Heart right ventricle (tissue), 16 donors: ENCODE results near the gene TUBA8. TPM values are rescaled to one million over a fixed set of nuclear protein-coding genes. Genes with fewer than 3 reads are reported as not detected.
A peak's percentile ranks its signal among the peaks of the same experiment; 100 is the strongest.

Experiments
- ATAC-seq, 8 donors: fragments of 200-7000 bp; cut with Tn5 transposase; one replicate each; pipeline ENCODE4 v1.9.1; 2020; ENCODE audit warnings: mild to moderate bottlenecking in 8 of 8, moderate library complexity in 8 of 8, moderate number of reproducible peaks in 1 of 8
- DNase-seq, 2 donors: peaks; one replicate each; pipeline ENCODE4 v3.0.0-alpha.2; 2020
- H3K27ac ChIP-seq, 10 donors: fragments of 200-600 bp; sonication (generic) in 2 of 10; one replicate each; pipeline versions ENCODE4 v1.5.0 to v1.8.0; 2020 to 2022; ENCODE audit warnings: mild to moderate bottlenecking in 3 of 10
- H3K27me3 ChIP-seq, 7 donors: fragments of 200-600 bp; one replicate each; pipeline ENCODE4 v1.8.0; 2021 to 2022; ENCODE audit warnings: mild to moderate bottlenecking in 2 of 7
- H3K36me3 ChIP-seq, 9 donors: fragments of 200-600 bp; sonication (generic) in 1 of 9; one replicate each; pipeline versions ENCODE4 v1.5.0 to v1.8.0; 2020 to 2022; ENCODE audit warnings: mild to moderate bottlenecking in 2 of 9
- H3K4me1 ChIP-seq, 9 donors: fragments of 200-600 bp; sonication (generic) in 1 of 9; one replicate each; pipeline versions ENCODE4 v1.5.0 to v1.8.0; 2020 to 2022; ENCODE audit warnings: mild to moderate bottlenecking in 4 of 9
- H3K4me3 ChIP-seq, 10 donors: fragments of 200-600 bp; sonication (generic) in 2 of 10; one replicate each; pipeline versions ENCODE4 v1.5.0 to v1.8.0; 2020 to 2022; ENCODE audit warnings: mild to moderate bottlenecking in 7 of 10, moderate library complexity in 2 of 10
- H3K9me3 ChIP-seq, 11 donors: fragments of 200-600 bp in 10 of 11; sonication (generic) in 2 of 11; one replicate each; pipeline versions ENCODE4 v1.5.0 to v1.8.0; 2013 to 2022; ENCODE audit warnings: mild to moderate bottlenecking in 2 of 11, control low read depth in 1 of 11, moderate library complexity in 1 of 11
- CTCF ChIP-seq, 9 donors: fragments of 200-600 bp; sonication (generic) in 2 of 9; IDR thresholded peaks; one replicate each; pipeline versions ENCODE4 v1.5.0 to v1.8.0; 2021 to 2022; ENCODE audit warnings: antibody characterized with exemption in 9 of 9, mild to moderate bottlenecking in 5 of 9, moderate library complexity in 1 of 9
- WGBS, 2 donors: extraction: QIAGEN DNeasy Blood & Tissue Kit; methylation state at CpG; one replicate each; pipeline ENCODE4 v1.1.7; 2013; ENCODE audit warnings: inconsistent platforms in 1 of 2; 5-methylcytosine and 5-hydroxymethylcytosine counted together
- intact Hi-C, 10 donors: fragments of 100-400 bp; cut with DNase I; formaldehyde crosslinking; loops; one replicate each; pipeline versions ENCODE4 v1.11.1 to v1.14.2; 2022
- polyA plus RNA-seq, 2 donors: library from polyadenylated mRNA; stranded (reverse); fragments of 200-250 nt; gene quantifications; one replicate each; pipeline ENCODE4 v1.2.3, GENCODE V29; 2013
- total RNA-seq, 10 donors: library from RNA; stranded (reverse); fragmentation: NEBNext Ultra II Directional in 3 of 10; extraction: Animal tissue kit (Norgen Biotek cat#: 25700) in 3 of 10; gene quantifications; one replicate each; pipeline versions ENCODE4 v1.2.1 to v1.2.4, GENCODE V29; 2021 to 2023
- donor health status: Arrhythmogenic right ventricular cardiomyopathy.
- donor health status: ischemic (EF 13 %, LVEDD 7.1; RV severe dilation, severe dysfunction).
- donor health status: healthy with polysubstance abuse.
- donor health status: DM: no; HTN: yes; CAD: no.
- donor health status: DM: no; HTN: no; CAD: no.
- donor health status: ischemic (EF 25% LVEDD 6.9; RV normal size, moderate dysfunction).
- donor health status: ischemic (EF 25% LVEDD 5.7; RV mildly dilated, moderate dysfunction).
- donor health status: healthy.
- donor health status: DM: yes; HTN: yes; CAD: no.
- donor health status: Ischemic cardiomyopathy.
- donor health status: ischemic (EF 35%, LVEDD 5.7; RV mildly dilated, moderate dysfunction).
- donor health status: nonischemic (EF 11% LVEDD 7.7; RV severe dilation, severe dysfunction).
- donor health status: DM: yes; HTN: yes; CAD: no.
- donor health status: PGD.
- donor health status: ischemic (EF 29% LVEDD 5.4; RV normal size, mild dysfunction).
- donor health status: nonischemic (EF 23%, LVEDD 6.1; RV moderate dilation, normal function).

TUBA8 gene
- total and polyA plus RNA-seq, 12 donors = 44.9 to 183 (median 109) TPM

- Histone ChIP-seq H3K27me3 (peaks cover 0 to 50% (median 5%) of the 10 kb centered on the region in 7 donors), H3K4me3 (no peak overlapping the region), H3K9me3 (no peaks in the 10 kb centered on the region), H3K4me1 (peaks cover 4 to 38% (median 21%) of the 10 kb centered on the region in 9 donors), H3K27ac (no peak overlapping the region), H3K36me3 (no peaks in the 10 kb centered on the region)
- DNase-seq (no peak), ATAC-seq (no peak)
- 90 to 95% methylated on average over 3 of the region's 3 CpGs for WGBS, 2 donors
- no peak for TF ChIP-seq CTCF (IDR thresholded peaks at IDR 0.05)
- intact Hi-C loops = no loop called here
Observed at GRCh38 chr22:18108187-18108586, 2.4 kb upstream of the TUBA8 start.

GRCh38 chr22:18109410-18110193 lies 1.0 kb upstream of the TUBA8 start:
- H3K4me1 ChIP-seq = peaks cover 4 to 49% (median 31%) of the 10 kb centered on the region in 9 donors
- DNase-seq (no peak), ATAC-seq (peak in 1 of 8 donors; percentile 4)
- no peak for TF ChIP-seq CTCF (IDR thresholded peaks at IDR 0.05)
- H3K9me3 ChIP-seq = no peaks in the 10 kb centered on the region
- H3K27me3 ChIP-seq = peaks cover 0 to 62% (median 5%) of the 10 kb centered on the region in 7 donors
- 57 to 59% methylated on average over 14 of the region's 14 CpGs for WGBS, 2 donors
- peak overlapping the region in 9 of 10 donors; percentile 76 to 94 (median 90) for H3K27ac ChIP-seq
- intact Hi-C loops = loop anchor here in 1 of 10 donors (2.0 kb wide), 1 partner anchor 17 kb away; no protein-coding TSS in a partner anchor
- peak overlapping the region in 6 of 10 donors; percentile 42 to 64 (median 58) for H3K4me3 ChIP-seq
- no peaks in the 10 kb centered on the region for H3K36me3 ChIP-seq

- Histone ChIP-seq H3K4me3 (peak overlapping the region; percentile 39 to 64 (median 56)), H3K9me3 (no peaks in the 10 kb centered on the region), H3K36me3 (no peaks in the 10 kb centered on the region), H3K27ac (peak overlapping the region; percentile 76 to 94 (median 90)), H3K27me3 (peaks cover 0 to 68% (median 5%) of the 10 kb centered on the region in 7 donors), H3K4me1 (peaks cover 4 to 64% (median 32%) of the 10 kb centered on the region in 9 donors)
- DNase-seq = no peak
- no peak for TF ChIP-seq CTCF (IDR thresholded peaks at IDR 0.05)
- WGBS, 2 donors = 26 to 27% methylated on average over 38 to 39 of the region's 39 CpGs
- intact Hi-C loops = loop anchor here in 1 of 10 donors (2.0 kb wide), 1 partner anchor 18 kb away; no protein-coding TSS in a partner anchor
- peak; percentile 2 to 32 (median 8) for ATAC-seq
Observed at GRCh38 chr22:18110954-18111758, 547 bp downstream of the TUBA8 start.

GRCh38 chr22:18111759-18112330 lies 1.2 kb downstream of the TUBA8 start:
- WGBS, 2 donors = 49 to 61% methylated on average over 12 of the region's 12 CpGs
- ATAC-seq (peak; percentile 39 to 61 (median 50)), DNase-seq (peak; percentile 58 to 74)
- intact Hi-C loops = loop anchor here in 1 of 10 donors (2.0 kb wide), 1 partner anchor 19 kb away; no protein-coding TSS in a partner anchor
- H3K27ac ChIP-seq = peak overlapping the region; percentile 76 to 94 (median 90)
- peaks cover 4 to 71% (median 33%) of the 10 kb centered on the region in 9 donors for H3K4me1 ChIP-seq
- TF ChIP-seq CTCF (IDR thresholded peaks at IDR 0.05) = no peak
- peaks cover 0 to 68% (median 5%) of the 10 kb centered on the region in 7 donors for H3K27me3 ChIP-seq
- H3K4me3 ChIP-seq = peak overlapping the region in 9 of 10 donors; percentile 42 to 64 (median 57)
- H3K36me3 ChIP-seq = no peaks in the 10 kb centered on the region
- H3K9me3 ChIP-seq = no peaks in the 10 kb centered on the region
